HuH-7 (cell line): ENCODE data around the gene TNFAIP2.
A peak's percentile ranks its signal among the peaks of the same experiment; 100 is the strongest.
"Not testable (repeated sequence)": the region's sequence is repeated elsewhere in the genome, so short reads cannot be mapped to it uniquely, and the experiment has no call there.

ENCODE experiments used
- DNase-seq: peaks from one replicate; pipeline ENCODE4 v3.0.0; 2011; ENCODE audit warnings: low spot score

TNFAIP2 gene

GRCh38 chr14:103135333-103136260, 12.3 kb downstream of the TNFAIP2 start:
- no peak for DNase-seq

GRCh38 chr14:103136388-103137271, 13.4 kb downstream of the TNFAIP2 start:
- DNase-seq: no peak

- no peak for DNase-seq
These were observed 14.5 kb downstream of the TNFAIP2 start for GRCh38 chr14:103137689-103138300.

GRCh38 chr14:103138301-103139131, 15.3 kb downstream of the TNFAIP2 start:
- DNase-seq: no peak

- DNase-seq: no peak
These were observed 16.1 kb downstream of the TNFAIP2 start for GRCh38 chr14:103139132-103140025.

GRCh38 chr14:103140316-103141109, 17.3 kb downstream of the TNFAIP2 start:
- DNase-seq: no peak

GRCh38 chr14:103141117-103141796, 18.0 kb downstream of the TNFAIP2 start:
- peak; percentile 91 for DNase-seq

- no peak for DNase-seq
These were observed 18.8 kb downstream of the TNFAIP2 start for GRCh38 chr14:103142026-103142425.

GRCh38 chr14:103142721-103143302, 19.6 kb downstream of the TNFAIP2 start:
- no peak for DNase-seq

- no peak for DNase-seq
These were observed 20.2 kb downstream of the TNFAIP2 start for GRCh38 chr14:103143506-103143905.

- DNase-seq: no peak
These were observed 20.8 kb downstream of the TNFAIP2 start for GRCh38 chr14:103144085-103144484.

GRCh38 chr14:103146141-103146709, 23.0 kb downstream of the TNFAIP2 start:
- no peak for DNase-seq

GRCh38 chr14:103149351-103150237, 26.3 kb downstream of the TNFAIP2 start:
- no peak for DNase-seq

- DNase-seq: no peak
These were observed 28.1 kb downstream of the TNFAIP2 start for GRCh38 chr14:103151270-103151945.

- peak; percentile 64 for DNase-seq
These were observed 31.7 kb downstream of the TNFAIP2 start for GRCh38 chr14:103155010-103155409.

GRCh38 chr14:103155416-103155815, 32.2 kb downstream of the TNFAIP2 start:
- DNase-seq: not testable (repeated sequence)
